GM19239 (cell line): ENCODE data around the gene FAM120C.
A peak's percentile ranks its signal among the peaks of the same experiment; 100 is the strongest.

ENCODE experiments used
- DNase-seq: peaks from one replicate; pipeline ENCODE4 v3.0.0; 2011; ENCODE audit warnings: low spot score; ENCODE audit not compliant: insufficient read length
- FAIRE-seq: peaks from 2 replicates; lab custom pipeline; 2011; peaks lifted over from hg19 to GRCh38; lab: Jason Lieb, UNC

FAM120C gene

DNA sequence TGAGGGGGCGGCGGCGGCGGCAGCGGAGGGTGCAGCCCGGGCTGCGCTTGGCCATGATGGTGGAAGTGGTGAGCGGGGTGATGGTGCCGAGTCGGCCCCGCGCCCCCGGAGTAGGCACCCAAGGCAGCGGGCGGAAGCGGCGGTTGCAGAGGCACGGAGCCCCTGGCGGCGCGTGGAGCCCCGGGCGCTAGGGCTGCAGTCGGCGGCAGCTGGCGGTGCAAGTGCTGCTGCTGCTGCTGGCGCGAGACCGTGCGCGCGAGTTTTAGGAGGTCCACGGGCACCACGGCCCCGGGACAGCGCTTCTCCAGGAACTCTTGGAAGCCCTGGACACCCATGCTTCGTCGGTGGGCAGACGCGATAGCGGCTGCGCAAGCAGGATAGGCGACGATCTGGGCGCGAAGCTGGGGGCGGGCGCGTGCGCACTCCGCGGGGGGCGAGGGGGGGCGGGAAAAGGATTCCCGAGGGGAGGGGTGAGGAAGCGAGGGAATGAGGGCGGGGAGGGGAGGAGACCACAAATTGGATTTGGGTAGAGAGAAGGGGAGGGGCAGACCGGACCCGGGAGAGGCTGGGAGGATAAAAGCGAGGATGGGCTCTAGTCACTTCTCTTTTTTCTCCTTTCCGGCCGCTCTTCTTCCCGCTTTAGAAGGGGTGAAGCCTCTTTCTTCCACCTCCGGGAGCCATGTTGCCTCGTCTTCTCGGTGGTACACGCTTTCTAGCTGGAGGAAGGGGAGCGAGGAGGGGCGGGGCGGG lies at the start of gene FAM120C:
TSS of gene FAM120C (minus strand) at position 391 of the 750 bp plus-strand sequence. CDS start at position 335, 56 bp downstream.
- FAIRE-seq = peak; percentile 91
- DNase-seq = peak; percentile 28

DNA sequence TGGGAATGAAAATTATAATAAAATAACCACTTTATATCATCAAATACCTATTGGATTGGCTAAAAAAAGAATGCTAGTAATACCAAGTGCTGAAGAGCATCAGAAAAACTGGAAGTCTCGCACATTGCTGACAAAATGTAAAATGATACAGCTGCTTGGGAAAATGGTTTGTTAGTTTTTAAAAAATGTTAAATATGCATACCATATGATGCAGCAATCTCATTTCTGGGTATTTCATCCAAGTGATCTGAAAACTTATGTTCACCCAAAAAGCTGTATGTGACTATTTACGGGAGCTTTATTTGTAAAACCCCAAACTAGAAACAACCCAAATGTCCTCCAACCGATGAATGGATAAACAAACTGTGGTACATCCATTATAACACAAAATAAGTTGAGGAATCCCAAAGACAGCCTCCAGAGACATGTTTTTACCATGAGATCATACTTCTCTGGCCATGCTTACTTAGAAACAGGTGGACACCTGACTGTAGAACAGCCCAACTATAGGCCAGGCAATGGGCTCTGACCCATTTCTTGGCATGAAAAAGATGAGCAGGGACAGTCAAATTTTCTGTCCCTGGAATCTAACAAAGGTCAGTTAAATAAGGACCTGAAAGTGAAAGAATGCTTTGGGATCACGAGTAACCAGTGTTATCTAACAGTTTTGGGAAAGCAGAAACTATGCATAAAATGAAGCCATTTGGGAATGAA lies 47.5 kb upstream of the FAM120C start:
- DNase-seq = no peak
- FAIRE-seq = no peak

GRCh38 chrX:54223581-54223980 lies 40.5 kb upstream of the FAM120C start:
- FAIRE-seq = no peak

DNA sequence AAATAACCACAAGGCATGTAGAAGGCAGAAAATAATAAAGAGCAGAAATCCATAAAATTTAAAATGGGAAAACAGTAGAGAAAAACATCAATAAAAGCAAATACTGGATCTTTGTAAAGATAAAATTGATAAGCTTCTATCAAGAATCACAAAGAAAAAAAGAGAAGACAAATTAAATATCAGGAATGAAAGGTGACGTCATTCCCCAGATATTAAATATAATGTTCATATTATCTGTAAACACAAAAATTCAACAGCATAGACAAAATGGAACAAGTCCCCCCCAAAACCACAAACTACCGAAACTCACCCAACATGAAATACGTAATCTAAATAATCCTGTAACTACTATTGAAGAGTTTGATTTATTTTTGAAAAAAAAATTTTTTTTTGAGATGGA lies 30.5 kb upstream of the FAM120C start:
- no peak for DNase-seq
- FAIRE-seq = no peak

More at GRCh38 chrX:54223581-54223980, 40.5 kb upstream of the FAM120C start:
- DNase-seq = no peak

GRCh38 chrX:54208531-54208930 lies 25.5 kb upstream of the FAM120C start:
- DNase-seq (no peak), FAIRE-seq (no peak)

DNA sequence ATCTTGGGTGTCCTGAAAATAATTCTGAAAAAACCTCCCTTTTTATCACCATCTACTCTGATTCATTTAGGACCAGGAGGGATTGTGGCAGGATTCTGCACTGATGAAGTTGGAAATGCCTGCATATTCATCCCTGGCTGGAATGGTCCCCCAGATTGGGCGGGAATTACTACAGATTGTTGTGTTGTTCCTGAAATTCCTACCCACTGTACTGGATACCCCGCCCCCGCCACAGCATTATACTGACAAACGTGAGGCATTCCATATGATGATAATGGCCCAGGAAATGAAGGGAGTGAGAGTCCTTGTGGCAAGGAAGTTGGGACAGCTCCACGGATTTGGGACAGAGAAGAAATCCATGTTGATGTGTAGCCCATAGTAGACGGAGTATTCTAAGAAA lies 15.2 kb upstream of the FAM120C start:
- no peak for DNase-seq
- FAIRE-seq = no peak

DNA sequence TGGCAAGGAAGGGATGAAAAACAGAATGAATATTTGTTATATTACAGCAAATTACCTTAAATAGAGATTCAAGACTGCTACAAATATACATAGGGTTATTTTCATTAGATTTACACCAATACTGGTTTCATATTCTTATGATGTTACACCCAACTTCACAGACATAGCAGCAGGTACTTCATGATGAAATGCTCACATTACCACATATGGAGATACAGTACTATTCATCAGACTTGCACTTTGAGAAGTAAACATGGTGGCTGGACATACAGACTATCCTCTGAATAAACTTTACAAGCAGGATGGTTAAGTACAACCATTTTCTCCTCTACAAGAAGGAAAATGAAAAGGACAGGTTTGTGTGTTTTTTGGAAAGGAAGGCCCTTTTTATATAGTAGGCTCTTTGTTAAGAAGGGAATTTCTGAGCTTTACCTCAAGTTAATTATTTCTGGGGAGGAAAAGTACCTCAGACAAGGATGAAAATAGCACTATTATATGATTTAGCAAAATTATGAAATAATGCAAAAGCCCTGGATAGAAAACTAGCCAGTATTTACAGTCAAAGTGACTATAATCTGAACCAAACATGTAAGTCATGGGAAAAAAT lies 12.0 kb upstream of the FAM120C start:
- no peak for DNase-seq
- peak; percentile 49 for FAIRE-seq

- peak; percentile 39 for FAIRE-seq
- DNase-seq = no peak
Measured at GRCh38 chrX:54193085-54193821, 10.2 kb upstream of the FAM120C start.

DNA sequence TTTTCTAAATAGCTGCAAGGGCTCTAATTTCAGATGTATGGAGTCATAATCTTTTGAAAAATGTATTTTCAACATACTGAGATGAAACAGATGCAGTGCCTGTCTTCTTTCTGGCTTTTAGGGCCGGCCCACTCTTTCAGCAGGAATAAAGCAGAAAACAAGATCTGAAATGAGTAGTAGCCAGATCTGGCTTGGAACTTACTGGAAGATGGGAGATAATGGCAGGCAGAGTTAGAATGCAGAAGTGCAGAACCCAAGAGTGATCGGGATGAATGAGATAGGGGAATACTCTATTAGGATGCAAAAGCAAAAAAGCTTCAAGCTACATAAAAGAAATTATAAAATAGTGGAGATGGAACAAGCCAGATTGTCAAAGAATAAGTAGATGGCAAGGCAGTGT lies 1.4 kb upstream of the FAM120C start:
- FAIRE-seq = no peak
- DNase-seq = no peak

DNA sequence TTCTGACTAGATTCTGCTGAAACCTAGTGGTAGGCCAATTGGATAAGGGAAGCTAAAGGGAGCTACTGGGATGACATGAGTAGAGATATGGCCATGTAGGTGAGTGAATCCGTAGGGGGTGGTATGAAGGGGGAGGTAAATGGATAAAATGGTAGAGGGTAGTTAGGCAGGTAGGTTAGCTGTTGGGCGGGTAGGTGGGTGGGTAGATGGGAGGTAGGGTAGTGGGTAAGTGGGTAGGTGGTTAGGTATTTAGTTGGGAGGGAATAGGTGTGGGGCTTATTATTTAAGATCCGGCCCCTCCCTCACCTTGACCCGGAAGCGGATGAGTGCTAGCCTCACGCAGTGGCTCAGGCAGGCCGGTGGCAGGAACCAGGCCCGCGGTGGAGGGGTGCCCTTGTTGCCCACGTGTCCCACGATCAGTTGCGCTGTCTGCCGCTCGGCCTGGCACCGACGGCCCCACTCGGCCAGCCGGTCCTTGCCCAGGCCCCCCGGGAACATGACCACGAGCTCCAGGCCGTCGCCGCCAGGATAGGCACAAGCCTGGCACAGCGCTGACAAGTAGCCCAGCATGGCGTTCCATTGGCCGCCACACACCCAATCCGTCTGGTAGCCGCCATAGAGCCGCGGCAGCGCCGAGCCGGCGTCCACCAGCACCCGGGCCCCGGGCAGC lies 725 bp downstream of the FAM120C start:
- DNase-seq (peak; percentile 31), FAIRE-seq (peak; percentile 83)

- peak; percentile 88 for FAIRE-seq
- no peak for DNase-seq
Measured at GRCh38 chrX:54181202-54181953, 1.7 kb downstream of the FAM120C start.

- DNase-seq (no peak), FAIRE-seq (peak; percentile 63)
Measured at GRCh38 chrX:54180403-54180802, 2.7 kb downstream of the FAM120C start.

GRCh38 chrX:54178100-54178940 lies 4.7 kb downstream of the FAM120C start:
- DNase-seq (no peak), FAIRE-seq (peak; percentile 66)

- DNase-seq (no peak), FAIRE-seq (peak; percentile 76)
Measured at GRCh38 chrX:54177306-54177705, 5.7 kb downstream of the FAM120C start.

- FAIRE-seq = peak; percentile 58
- no peak for DNase-seq
Measured at GRCh38 chrX:54173791-54174190, 9.3 kb downstream of the FAM120C start.

DNA sequence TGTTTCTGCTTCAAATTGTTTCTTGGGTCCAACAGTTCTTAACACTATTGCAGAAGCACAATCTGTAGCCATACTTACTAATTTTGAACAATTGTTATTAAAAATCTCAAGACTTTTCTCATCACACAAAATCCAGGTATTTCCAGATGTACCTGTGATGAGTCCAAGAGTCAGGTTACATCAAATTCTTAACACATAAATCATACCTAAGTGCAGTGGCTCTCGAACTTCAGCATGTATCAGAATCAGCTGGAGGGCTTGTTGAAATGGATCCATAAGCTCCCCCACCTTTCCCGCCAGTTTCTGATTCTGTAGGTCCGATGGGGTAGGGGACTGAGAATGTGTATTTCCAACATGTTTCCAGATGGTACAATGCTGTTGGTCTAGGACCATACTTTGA lies 10.6 kb downstream of the FAM120C start:
- DNase-seq (no peak), FAIRE-seq (peak; percentile 54)

DNA sequence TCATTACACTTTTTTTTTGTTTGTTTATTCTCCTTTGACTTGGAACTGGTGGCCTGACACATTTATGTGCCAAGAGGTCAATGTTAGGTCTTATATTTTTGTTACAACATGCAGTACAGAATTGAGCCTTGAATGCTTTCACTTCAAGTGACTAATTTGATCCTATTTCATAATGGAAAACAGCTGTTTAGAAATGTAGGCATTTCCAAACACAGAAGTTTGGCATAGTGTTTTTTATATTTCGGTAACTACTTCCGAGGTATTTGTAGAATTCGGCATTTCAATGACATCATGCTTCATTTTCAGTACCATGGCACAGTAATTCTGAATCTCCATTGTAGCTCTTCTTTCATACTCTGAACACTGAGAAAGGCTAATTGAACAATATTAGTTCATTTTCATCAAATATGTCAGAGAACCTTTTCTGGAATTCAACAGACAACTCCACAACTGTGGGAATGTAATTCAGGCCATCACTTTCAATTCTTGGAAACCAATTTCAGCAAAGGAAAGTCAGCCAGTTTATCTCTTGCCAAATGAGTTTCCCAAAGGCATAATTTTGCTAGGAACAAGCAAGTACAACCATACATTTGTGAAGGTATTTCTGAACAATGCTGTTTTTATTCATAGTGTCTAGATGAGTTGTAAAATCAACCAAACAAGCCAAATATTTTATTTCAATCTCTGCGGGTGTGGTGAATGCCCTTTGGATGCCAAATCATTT lies 11.4 kb downstream of the FAM120C start:
- FAIRE-seq (no peak), DNase-seq (no peak)

GRCh38 chrX:54171091-54171490 lies 12.0 kb downstream of the FAM120C start:
- no peak for FAIRE-seq
- no peak for DNase-seq
